ENCODE measurements around the gene SPACA4. TPM values are rescaled to one million over a fixed set of nuclear protein-coding genes. Genes with fewer than 3 reads are reported as not detected.
A peak's percentile ranks its signal among the peaks of the same experiment; 100 is the strongest.

The SPACA4 gene
- total and polyA plus RNA-seq, 9 of the 15 experiments (the other 6 are each of a cell fraction or from before 2014, with no cell fraction given), result not detected

GRCh38 chr19:48644839-48645619, 38.5 kb downstream of the SPACA4 start (continued):
- TF ChIP-seq ATF3 (IDR thresholded peaks at IDR 0.05) (no peak), ATF3 (CRISPR knock-in tag; conservative IDR thresholded peaks at IDR 0.05) (no peak), ZFPM2 (CRISPR knock-in tag; IDR thresholded peaks at IDR 0.05) (no peak), SP2 (IDR thresholded peaks at IDR 0.05; ENCODE audit: extremely low read depth, low read depth, low read length, poor library complexity, severe bottlenecking) (no peak), MCM3 (IDR thresholded peaks at IDR 0.05) (no peak), E2F1 (CRISPR knock-in tag; IDR thresholded peaks at IDR 0.05) (no peak), TFAP4 (CRISPR knock-in tag; IDR thresholded peaks at IDR 0.05; ENCODE audit: borderline replicate concordance) (peak; percentile 74), GABPA (tag; conservative IDR thresholded peaks at IDR 0.05; ENCODE audit: low read depth) (peak; percentile 41; the same call in 1 of the 2 replicates), PRDM10 (IDR thresholded peaks at IDR 0.05; ENCODE audit: partially characterized antibody) (no peak), XRCC5 (IDR thresholded peaks at IDR 0.05; ENCODE audit: low read depth, low read length) (no peak), MBD2 (IDR thresholded peaks at IDR 0.05; ENCODE audit: borderline replicate concordance, low read depth) (peak; percentile 82), RBM34 (IDR thresholded peaks at IDR 0.05; ENCODE audit: borderline replicate concordance, insufficient read depth, low read length) (no peak), NFIC (IDR thresholded peaks at IDR 0.05) (peak; percentile 10; the same call in 1 of the 2 replicates), ZNF41 (CRISPR knock-in tag; conservative IDR thresholded peaks at IDR 0.05) (0 out of 2 replicates have a peak, but pooled peaks have one; percentile 34), MIER1 (IDR thresholded peaks at IDR 0.05; ENCODE audit: low read depth) (no peak), SRSF9 (IDR thresholded peaks at IDR 0.05; ENCODE audit: borderline replicate concordance, low read depth, low read length) (no peak), CEBPB (tag; IDR thresholded peaks at IDR 0.05) (no peak), ZNF398 (CRISPR knock-in tag; IDR thresholded peaks at IDR 0.05) (no peak), STAG1 (CRISPR knock-in tag; IDR thresholded peaks at IDR 0.05; ENCODE audit: borderline replicate concordance) (no peak)
